Heart left ventricle (tissue), 16 donors: ENCODE measurements around the gene SERPINC1. TPM values are rescaled to one million over a fixed set of nuclear protein-coding genes. Genes with fewer than 3 reads are reported as not detected.
"Not testable (repeated sequence)": the region's sequence is repeated elsewhere in the genome, so short reads cannot be mapped to it uniquely, and the experiment has no call there.

Experiments
- ATAC-seq, 4 donors: fragments of 200-7000 bp; cut with Tn5 transposase; one replicate each; pipeline ENCODE4 v1.9.1; 2020 to 2022; ENCODE audit warnings: moderate library complexity in 4 of 4, mild to moderate bottlenecking in 3 of 4, moderate number of reproducible peaks in 1 of 4
- DNase-seq, 5 donors: peaks; one replicate each; pipeline ENCODE4 v3.0.0-alpha.2; 2020
- H3K27ac ChIP-seq, 12 donors: fragments of 200-600 bp; sonication (generic) in 4 of 12; one replicate each; pipeline versions ENCODE4 v1.5.0 to v1.8.0; 2016 to 2022; ENCODE audit warnings: mild to moderate bottlenecking in 2 of 12
- H3K27me3 ChIP-seq, 9 donors: fragments of 200-600 bp; sonication (generic) in 2 of 9; one replicate each; pipeline versions ENCODE4 v1.5.1 to v1.8.0; 2016 to 2022; ENCODE audit warnings: mild to moderate bottlenecking in 3 of 9
- H3K36me3 ChIP-seq, 9 donors: fragments of 200-600 bp; sonication (generic) in 2 of 9; one replicate each; pipeline versions ENCODE4 v1.5.0 to v1.8.0; 2018 to 2022; ENCODE audit warnings: mild to moderate bottlenecking in 2 of 9
- H3K4me1 ChIP-seq, 12 donors: fragments of 200-600 bp; sonication (generic) in 4 of 12; one replicate each; pipeline versions ENCODE4 v1.5.0 to v1.8.0; 2016 to 2022; ENCODE audit warnings: mild to moderate bottlenecking in 3 of 12
- H3K4me3 ChIP-seq, 12 donors: fragments of 200-600 bp; sonication (generic) in 4 of 12; one replicate each; pipeline versions ENCODE4 v1.5.0 to v1.8.0; 2017 to 2022; ENCODE audit warnings: mild to moderate bottlenecking in 9 of 12, moderate library complexity in 4 of 12
- H3K9me3 ChIP-seq, 12 donors: fragments of 200-600 bp; sonication (generic) in 4 of 12; one replicate each; pipeline versions ENCODE4 v1.5.0 to v1.8.0; 2016 to 2022; ENCODE audit warnings: mild to moderate bottlenecking in 1 of 12
- CTCF ChIP-seq, 12 donors: fragments of 200-600 bp; sonication (generic) in 4 of 12; IDR thresholded peaks; one replicate each; pipeline versions ENCODE4 v1.5.0 to v1.8.0; 2018 to 2022; ENCODE audit warnings: antibody characterized with exemption in 12 of 12, mild to moderate bottlenecking in 5 of 12
- POLR2A ChIP-seq, 2 donors: fragments of 450-650 bp; IDR thresholded peaks; one replicate each; pipeline ENCODE4 v1.6.1; 2017; ENCODE audit warnings: antibody characterized with exemption in 2 of 2, mild to moderate bottlenecking in 2 of 2, moderate library complexity in 2 of 2
- WGBS, 4 donors: extraction: QIAGEN DNeasy Blood & Tissue Kit in 2 of 4; methylation state at CpG; one replicate each; pipeline versions ENCODE4 v1.1.5 to v1.1.7; 2013 to 2018; 5-methylcytosine and 5-hydroxymethylcytosine counted together
- intact Hi-C, 10 donors: fragments of 100-400 bp; cut with DNase I; formaldehyde crosslinking; loops; one replicate each; pipeline versions ENCODE4 v1.11.1 to v1.14.2; 2022
- polyA plus RNA-seq, 2 donors: library from polyadenylated mRNA; stranded (reverse); fragments of 200-250 nt; gene quantifications; one replicate each; pipeline ENCODE4 v1.2.3, GENCODE V29; 2013
- total RNA-seq, 9 donors: library from RNA; depleted of rRNA in 2 of 9; stranded (reverse); fragments of >200 nt in 2 of 9; fragmentation: NEBNext Ultra II Directional in 3 of 9; extraction: Animal tissue kit (Norgen Biotek cat#: 25700) in 3 of 9; gene quantifications; one replicate each; pipeline versions ENCODE4 v1.1.0 to v1.2.4, GENCODE V29; 2016 to 2023
- donor health status: ischemic (EF 13 %, LVEDD 7.1; RV severe dilation, severe dysfunction).
- donor health status: healthy with polysubstance abuse.
- donor health status: DM: no; HTN: yes; CAD: no.
- donor health status: DM: no; HTN: no; CAD: no.
- donor health status: ischemic (EF 25% LVEDD 6.9; RV normal size, moderate dysfunction).
- donor health status: ischemic (EF 25% LVEDD 5.7; RV mildly dilated, moderate dysfunction).
- donor health status: healthy.
- donor health status: DM: yes; HTN: yes; CAD: no.
- donor health status: ischemic (EF 35%, LVEDD 5.7; RV mildly dilated, moderate dysfunction).
- donor health status: nonischemic (EF 11% LVEDD 7.7; RV severe dilation, severe dysfunction).
- donor health status: DM: yes; HTN: yes; CAD: no.
- donor health status: PGD.
- donor health status: ischemic (EF 29% LVEDD 5.4; RV normal size, mild dysfunction).
- donor health status: nonischemic (EF 23%, LVEDD 6.1; RV moderate dilation, normal function).

SERPINC1 gene
- total and polyA plus RNA-seq, 11 donors = 0.15 to 0.33 (median 0.30) TPM; not detected in 8

GRCh38 chr1:173948594-173948993, 31.5 kb upstream of the SERPINC1 start:
- H3K36me3 ChIP-seq = peaks cover 0 to 100% (median 92%) of the 10 kb centered on the region in 9 donors
- ATAC-seq (no peak), DNase-seq (no peak)
- no peaks in the 10 kb centered on the region for H3K9me3 ChIP-seq
- TF ChIP-seq CTCF (IDR thresholded peaks at IDR 0.05) (no peak), POLR2A (IDR thresholded peaks at IDR 0.05) (no peak)
- no peaks in the 10 kb centered on the region for H3K4me1 ChIP-seq
- no peak overlapping the region for H3K4me3 ChIP-seq
- no peak overlapping the region for H3K27ac ChIP-seq
- H3K27me3 ChIP-seq = no peaks in the 10 kb centered on the region
- intact Hi-C loops = no loop called here
- 96 to 98% (median 97%) methylated on average over 4 of the region's 4 CpGs for WGBS, 4 donors

- ATAC-seq (no peak), DNase-seq (no peak)
- Histone ChIP-seq H3K27ac (no peak overlapping the region), H3K4me1 (no peaks in the 10 kb centered on the region), H3K27me3 (no peaks in the 10 kb centered on the region), H3K9me3 (no peaks in the 10 kb centered on the region), H3K36me3 (peaks cover 0 to 100% (median 100%) of the 10 kb centered on the region in 9 donors), H3K4me3 (no peak overlapping the region)
- intact Hi-C loops = no loop called here
- WGBS, 4 donors = 82 to 91% (median 87%) methylated on average over 4 of the region's 4 CpGs
- TF ChIP-seq CTCF (IDR thresholded peaks at IDR 0.05) (no peak), POLR2A (IDR thresholded peaks at IDR 0.05) (no peak)
Observed at GRCh38 chr1:173946380-173946921, 29.3 kb upstream of the SERPINC1 start.

- WGBS, 4 donors = 84 to 90% (median 87%) methylated on average over 2 of the region's 2 CpGs
- Histone ChIP-seq H3K4me3 (no peak overlapping the region), H3K27me3 (no peaks in the 10 kb centered on the region), H3K36me3 (peaks cover 0 to 100% (median 93%) of the 10 kb centered on the region in 9 donors), H3K27ac (no peak overlapping the region), H3K4me1 (no peaks in the 10 kb centered on the region), H3K9me3 (no peaks in the 10 kb centered on the region)
- intact Hi-C loops = loop anchor here in 2 of 10 donors (5.0 to 10.0 kb wide), 2 partner anchors 40 to 62 kb away; no protein-coding TSS in a partner anchor
- TF ChIP-seq POLR2A (IDR thresholded peaks at IDR 0.05) (no peak), CTCF (IDR thresholded peaks at IDR 0.05) (no peak)
- DNase-seq = no peak
- ATAC-seq = no peak
Observed at GRCh38 chr1:173937062-173937461, 19.9 kb upstream of the SERPINC1 start.

GRCh38 chr1:173934440-173934839, 17.3 kb upstream of the SERPINC1 start:
- no peak overlapping the region for H3K4me3 ChIP-seq
- ATAC-seq (no peak), DNase-seq (no peak)
- H3K27ac ChIP-seq = no peak overlapping the region
- no peaks in the 10 kb centered on the region for H3K9me3 ChIP-seq
- no peaks in the 10 kb centered on the region for H3K4me1 ChIP-seq
- 84 to 99% (median 98%) methylated on average over 1 of the region's 1 CpG for WGBS, 4 donors
- TF ChIP-seq CTCF (IDR thresholded peaks at IDR 0.05) (no peak), POLR2A (IDR thresholded peaks at IDR 0.05) (no peak)
- H3K36me3 ChIP-seq = peaks cover 0 to 88% (median 66%) of the 10 kb centered on the region in 9 donors
- no peaks in the 10 kb centered on the region for H3K27me3 ChIP-seq
- intact Hi-C loops = loop anchor here in 1 of 10 donors (10.0 kb wide), 1 partner anchor 60 kb away; no protein-coding TSS in a partner anchor

GRCh38 chr1:173930541-173930940, 13.4 kb upstream of the SERPINC1 start:
- H3K4me3 ChIP-seq, H3K27ac ChIP-seq, DNase-seq, H3K27me3 ChIP-seq, ATAC-seq, H3K9me3 ChIP-seq, H3K4me1 ChIP-seq: not testable (repeated sequence)
- intact Hi-C loops = loop anchor here in 1 of 10 donors (10.0 kb wide), 1 partner anchor 56 kb away; no protein-coding TSS in a partner anchor
- peaks cover 0 to 49% (median 27%) of the 10 kb centered on the region in 9 donors for H3K36me3 ChIP-seq
- 90 to 97% (median 94%) methylated on average over 5 of the region's 5 CpGs for WGBS, 4 donors
